H9 (cell line): ENCODE measurements around the gene NUP107. TPM values are rescaled to one million over a fixed set of nuclear protein-coding genes. Genes with fewer than 3 reads are reported as not detected.

Experiments used
- DNase-seq: peaks from one replicate; pipeline ENCODE4 v3.0.0-alpha.2; 2017
- H2AFZ ChIP-seq: one replicate; pipeline ENCODE4 v1.6.1; 2013; ENCODE audit warnings: mild to moderate bottlenecking, low read length, control low read depth, moderate library complexity
- H2AK5ac ChIP-seq: 2 replicates; pipeline ENCODE4 v1.6.1; 2013; ENCODE audit warnings: low read length, control low read depth, mixed read lengths; ENCODE audit not compliant: insufficient read length
- H2BK120ac ChIP-seq: one replicate; pipeline ENCODE4 v1.6.1; 2013; ENCODE audit warnings: low read depth, mild to moderate bottlenecking, low read length, control low read depth, inconsistent platforms; ENCODE audit not compliant: poor library complexity, severe bottlenecking
- H2BK12ac ChIP-seq: 2 replicates; pipeline ENCODE4 v1.6.1; 2013; ENCODE audit warnings: low read length, control low read depth, mixed read lengths, low read depth; ENCODE audit not compliant: insufficient read length
- H2BK15ac ChIP-seq: 2 replicates; pipeline ENCODE4 v1.6.1; 2013; ENCODE audit warnings: low read depth, low read length, control low read depth
- H2BK20ac ChIP-seq: one replicate; pipeline ENCODE4 v1.6.1; 2013; ENCODE audit warnings: low read depth, mild to moderate bottlenecking, low read length, control low read depth, inconsistent platforms; ENCODE audit not compliant: poor library complexity, severe bottlenecking
- H2BK5ac ChIP-seq: 2 replicates; pipeline ENCODE4 v1.6.1; 2013; ENCODE audit warnings: low read length, control low read depth, mixed read lengths; ENCODE audit not compliant: insufficient read length
- H3K14ac ChIP-seq: 2 replicates; pipeline ENCODE4 v1.6.1; 2013; ENCODE audit warnings: low read length, control low read depth; ENCODE audit not compliant: insufficient read depth
- H3K18ac ChIP-seq: 2 replicates; pipeline ENCODE4 v1.6.1; 2013; ENCODE audit warnings: low read depth, mild to moderate bottlenecking, mixed read lengths, low read length, control low read depth; ENCODE audit not compliant: insufficient read length
- H3K23ac ChIP-seq: 2 replicates; pipeline ENCODE4 v1.6.1; 2013; ENCODE audit warnings: low read length, control low read depth, mixed read lengths, low read depth; ENCODE audit not compliant: insufficient read length
- H3K23me2 ChIP-seq: 2 replicates; pipeline ENCODE4 v1.6.1; 2013; ENCODE audit warnings: low read depth, mild to moderate bottlenecking, mixed read lengths, low read length, control low read depth; ENCODE audit not compliant: insufficient read length, poor library complexity, severe bottlenecking
- H3K27ac ChIP-seq: 2 replicates; pipeline ENCODE4 v1.5.1; 2013; ENCODE audit warnings: low read length, control low read depth, mixed read lengths, low read depth; ENCODE audit not compliant: insufficient read length
- H3K27me3 ChIP-seq: 2 replicates; pipeline ENCODE4 v1.6.1; 2013; ENCODE audit warnings: low read length, control low read depth, inconsistent platforms; ENCODE audit not compliant: insufficient read depth
- H3K4ac ChIP-seq: 2 replicates; pipeline ENCODE4 v1.6.1; 2013; ENCODE audit warnings: low read depth, mild to moderate bottlenecking, control low read depth, inconsistent platforms, low read length, moderate library complexity
- H3K4me1 ChIP-seq: 2 replicates; pipeline ENCODE4 v1.6.1; 2013; ENCODE audit warnings: low read length, control low read depth, inconsistent platforms; ENCODE audit not compliant: insufficient read depth
- H3K4me2 ChIP-seq: 2 replicates; pipeline ENCODE4 v1.6.1; 2013; ENCODE audit warnings: low read length, control low read depth, mixed read lengths; ENCODE audit not compliant: insufficient read length, insufficient read depth
- H3K56ac ChIP-seq: 2 replicates; pipeline ENCODE4 v1.6.1; 2013; ENCODE audit warnings: low read depth, mild to moderate bottlenecking, mixed read lengths, low read length, control low read depth; ENCODE audit not compliant: insufficient read length
- H3K79me1 ChIP-seq: 2 replicates; pipeline ENCODE4 v1.6.1; 2013; ENCODE audit warnings: low read depth, mild to moderate bottlenecking, moderate library complexity, low read length, control low read depth, inconsistent platforms; ENCODE audit not compliant: insufficient read depth, poor library complexity, severe bottlenecking
- H3K79me2 ChIP-seq: 2 replicates; pipeline ENCODE4 v1.6.1; 2013; ENCODE audit warnings: low read length, control low read depth, inconsistent platforms; ENCODE audit not compliant: insufficient read depth
- H3K9ac ChIP-seq: 2 replicates; pipeline ENCODE4 v1.6.1; 2013; ENCODE audit warnings: low read length, control low read depth, mixed read lengths; ENCODE audit not compliant: insufficient read length; ENCODE audit errors: extremely low read depth
- H3K9me3 ChIP-seq: one replicate; pipeline ENCODE4 v1.6.1; 2013; ENCODE audit warnings: low read depth, low read length, inconsistent platforms; ENCODE audit not compliant: control insufficient read depth
- H3T11ph ChIP-seq: one replicate; pipeline ENCODE4 v1.6.1; 2013; ENCODE audit warnings: mild to moderate bottlenecking, low read length, control low read depth, inconsistent platforms
- H4K20me1 ChIP-seq: one replicate; pipeline ENCODE4 v1.6.1; 2013; ENCODE audit not compliant: control insufficient read depth, insufficient read length, insufficient read depth
- H4K5ac ChIP-seq: 2 replicates; pipeline ENCODE4 v1.6.1; 2013; ENCODE audit warnings: low read depth, mild to moderate bottlenecking, mixed read lengths, low read length, control low read depth; ENCODE audit not compliant: insufficient read length
- H4K8ac ChIP-seq: replicated peaks from 2 replicates; pipeline ENCODE4 v1.6.1; 2013; ENCODE audit warnings: low read length, control low read depth, mixed read lengths, low read depth; ENCODE audit not compliant: insufficient read length
- H4K91ac ChIP-seq: 2 replicates; pipeline ENCODE4 v1.6.1; 2013; ENCODE audit warnings: low read depth, mild to moderate bottlenecking, moderate library complexity, mixed read lengths, low read length, control low read depth; ENCODE audit not compliant: insufficient read length
- H3K27ac Mint-ChIP-seq, 3 experiments: 2 replicates in 2 of 3; 3 replicates in 1 of 3; pipeline ENCODE4 v1.8.0; 2020 to 2021; ENCODE audit warnings: mixed read lengths in 3 of 3, mild to moderate bottlenecking in 1 of 3, moderate library complexity in 1 of 3
- H3K27me3 Mint-ChIP-seq: 2 replicates; pipeline ENCODE4 v1.8.0; 2021; ENCODE audit warnings: low read depth, mild to moderate bottlenecking, moderate library complexity, mixed read lengths
- H3K36me3 Mint-ChIP-seq, 3 experiments: 2 replicates in 2 of 3; 3 replicates in 1 of 3; pipeline ENCODE4 v1.8.0; 2020 to 2021; ENCODE audit warnings: low read depth in 3 of 3, mixed read lengths in 3 of 3; ENCODE audit not compliant: insufficient read depth in 1 of 3
- H3K4me1 Mint-ChIP-seq, 2 experiments: 2 replicates each; pipeline ENCODE4 v1.8.0; 2020; ENCODE audit warnings: mixed read lengths in 2 of 2
- H3K4me3 Mint-ChIP-seq, 2 experiments: 2 replicates in 1 of 2; 3 replicates in 1 of 2; pipeline ENCODE4 v1.8.0; 2020 to 2021; ENCODE audit warnings: mild to moderate bottlenecking in 2 of 2, mixed read lengths in 2 of 2, moderate library complexity in 1 of 2
- H3K9me3 Mint-ChIP-seq, 2 experiments: 2 replicates in 1 of 2; 3 replicates in 1 of 2; pipeline ENCODE4 v1.8.0; 2020; ENCODE audit warnings: mild to moderate bottlenecking in 2 of 2, mixed read lengths in 2 of 2, moderate library complexity in 1 of 2
- CTCF ChIP-seq: fragments of 200-600 bp; sonication (generic); conservative IDR thresholded peaks from 3 replicates; pipeline ENCODE4 v1.8.0; 2021; ENCODE audit warnings: antibody characterized with exemption, mild to moderate bottlenecking
- WGBS: extraction: QIAGEN DNeasy Blood & Tissue Kit; methylation state at CpG from one replicate; pipeline ENCODE4 v1.1.7; 2013; ENCODE audit warnings: missing lambda C conversion rate, low lambda C conversion rate, mixed read lengths; ENCODE audit not compliant: insufficient read length; ENCODE audit errors: extremely low coverage; 5-methylcytosine and 5-hydroxymethylcytosine counted together
- total RNA-seq: library from RNA; stranded (reverse); gene quantifications from 2 replicates; pipeline ENCODE4 v1.2.1, GENCODE V29; 2021

NUP107 gene
- total RNA-seq, 1 experiment from 2014 or later = 147 TPM

GRCh38 chr12:68727776-68728175 lies 41.0 kb downstream of the NUP107 start:
- H3K79me2 ChIP-seq = no peaks in the 10 kb centered on the region
- H2BK20ac ChIP-seq = no peak overlapping the region
- DNase-seq = no peak
- no peak overlapping the region for H4K5ac ChIP-seq
- no CpG with 5 or more reads among the region's 7 CpGs for WGBS
- H3K27ac ChIP-seq = no peak overlapping the region
- Mint-ChIP-seq H3K9me3 (no peaks in the 10 kb centered on the region), H3K27ac (no peak overlapping the region), H3K27me3 (no peaks in the 10 kb centered on the region), H3K4me3 (no peak overlapping the region), H3K36me3 (peaks cover 19 to 67% (median 53%) of the 10 kb centered on the region in 3 experiments), H3K4me1 (no peaks in the 10 kb centered on the region)
- no peaks in the 10 kb centered on the region for H3K79me1 ChIP-seq
- no peak overlapping the region for H3T11ph ChIP-seq
- H3K56ac ChIP-seq = no peak overlapping the region
- no peak overlapping the region for H3K4me2 ChIP-seq
- no peak overlapping the region for H2BK12ac ChIP-seq
- no peak overlapping the region for H3K18ac ChIP-seq
- no peak overlapping the region for H2BK15ac ChIP-seq
- no peak overlapping the region for H3K23ac ChIP-seq
- no peaks in the 10 kb centered on the region for H3K27me3 ChIP-seq
- no peaks in the 10 kb centered on the region for H3K23me2 ChIP-seq
- no peaks in the 10 kb centered on the region for H3K4me1 ChIP-seq
- no peak for TF ChIP-seq CTCF
- no peak overlapping the region for H3K9ac ChIP-seq
- no peak overlapping the region for H2BK120ac ChIP-seq
- H2AK5ac ChIP-seq = no peak overlapping the region
- H4K91ac ChIP-seq = no peak overlapping the region
- no peaks in the 10 kb centered on the region for H3K9me3 ChIP-seq
- no peak overlapping the region for H2BK5ac ChIP-seq
- H3K4ac ChIP-seq = no peak overlapping the region
- no peak overlapping the region for H2AFZ ChIP-seq
- no peaks in the 10 kb centered on the region for H4K20me1 ChIP-seq
- no peak overlapping the region for H3K14ac ChIP-seq
- no peak overlapping the region for H4K8ac ChIP-seq
